Body of pancreas (tissue), 4 donors: ENCODE results near the gene ICOSLG. TPM values are rescaled to one million over a fixed set of nuclear protein-coding genes. Genes with fewer than 3 reads are reported as not detected.

ENCODE experiments used
- ATAC-seq: fragments of 150-250 bp; one replicate; pipeline ENCODE4 v1.9.1; 2016
- DNase-seq, 4 donors: peaks; one replicate each; pipeline ENCODE4 v3.0.0-alpha.2; 2019
- H3K27ac ChIP-seq, 4 donors: fragments of 200-600 bp; sonication (generic); 1 replicate in 3 of 4; 2 replicates in 1 of 4; pipeline versions ENCODE4 v1.5.1 to v1.6.1; 2016 to 2019; ENCODE audit warnings: mild to moderate bottlenecking in 1 of 4, mixed read lengths in 1 of 4, moderate library complexity in 1 of 4
- H3K27me3 ChIP-seq, 2 donors: fragments of 200-600 bp; sonication (generic); one replicate each; pipeline ENCODE4 v1.6.0; 2016; ENCODE audit warnings: mild to moderate bottlenecking in 1 of 2
- H3K36me3 ChIP-seq, 2 donors: fragments of 200-600 bp; sonication (generic); replicated peaks in 1 of 2; 2 replicates each; pipeline ENCODE4 v1.5.1; 2016; ENCODE audit warnings: low read depth in 2 of 2; ENCODE audit not compliant: insufficient read depth in 1 of 2
- H3K4me1 ChIP-seq: fragments of 200-600 bp; sonication (generic); one replicate; pipeline ENCODE4 v1.6.0; 2016
- H3K4me3 ChIP-seq, 2 donors: fragments of 200-600 bp; sonication (generic); 1 replicate in 1 of 2; 2 replicates in 1 of 2; pipeline ENCODE4 v1.5.1; 2016 to 2019
- H3K9me3 ChIP-seq, 3 donors: fragments of 200-600 bp; sonication (generic); 1 replicate in 2 of 3; 2 replicates in 1 of 3; pipeline ENCODE4 v1.5.1; 2016
- POLR2A ChIP-seq, 3 donors: fragments of 450-650 bp; IDR thresholded peaks; one replicate each; pipeline ENCODE4 v1.6.1; 2016; ENCODE audit warnings: antibody characterized with exemption in 3 of 3, mild to moderate bottlenecking in 2 of 3
- WGBS, 2 donors: methylation state at CpG; one replicate each; pipeline ENCODE4 v1.1.5; 2017; 5-methylcytosine and 5-hydroxymethylcytosine counted together
- intact Hi-C: fragments of 100-400 bp; cut with DNase I; formaldehyde crosslinking; loops from one replicate; pipeline ENCODE4 v1.15.1; 2023
- total RNA-seq, 2 donors: library from RNA; depleted of rRNA; stranded (reverse); fragments of >200 nt; gene quantifications; one replicate each; pipeline ENCODE4 v1.1.0, GENCODE V29; 2016
- TF ChIP-seq, protein P1 (sequence below), 7 experiments: fragments of 450-650 bp in 4 of 7; fragments of 200-600 bp in 3 of 7; sonication (generic) in 3 of 7; IDR thresholded peaks; one replicate each; pipeline ENCODE4 v1.5.1; 2016 to 2019; ENCODE audit warnings: antibody characterized with exemption in 7 of 7

Gene ICOSLG
- total RNA-seq, 2 donors from 2014 or later = 1.6 to 2.0 TPM

DNA sequence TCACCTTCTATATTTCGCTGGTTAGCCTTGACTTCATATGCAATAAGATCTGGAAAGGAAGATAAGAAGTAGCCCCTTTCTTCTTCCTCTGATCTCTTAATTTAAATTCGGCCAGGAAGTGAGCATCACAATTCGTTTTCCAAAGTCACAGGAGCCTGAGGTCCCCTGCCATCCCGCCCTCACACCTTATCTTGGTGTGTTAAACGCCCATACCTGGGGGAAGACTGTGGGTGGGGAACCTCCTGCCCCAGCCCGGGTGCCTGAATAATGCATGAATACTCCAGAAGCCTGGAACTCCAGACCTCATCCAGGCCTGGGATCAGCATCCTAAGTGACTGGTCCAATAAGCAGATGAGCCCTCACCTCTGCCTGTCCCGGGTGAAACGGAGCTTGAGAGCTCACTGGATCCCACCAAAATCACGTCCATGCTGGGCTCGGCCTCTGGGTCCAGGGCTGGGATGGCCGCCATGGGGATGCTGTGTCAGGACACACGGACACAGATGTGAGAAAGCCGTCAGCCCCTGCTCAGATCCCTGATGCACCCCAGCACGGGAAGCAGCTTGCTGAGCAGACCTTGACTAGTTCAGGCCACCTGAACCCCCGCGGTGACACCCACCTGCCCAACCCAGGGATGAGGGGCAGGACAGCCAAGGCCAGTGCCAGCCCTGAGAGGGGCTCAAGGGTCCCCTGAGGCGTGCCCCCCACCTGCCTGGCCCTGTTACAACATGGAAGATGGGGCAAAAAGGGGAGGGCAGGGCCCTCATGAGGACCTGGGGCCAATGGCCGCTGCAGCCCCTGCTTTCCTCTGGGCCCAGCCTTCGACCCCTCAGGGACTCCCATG, 20.3 kb upstream of the ICOSLG start:
- Histone ChIP-seq H3K4me1 (no peaks in the 10 kb centered on the region), H3K36me3 (no peaks in the 10 kb centered on the region), H3K27ac (no peak overlapping the region), H3K27me3 (no peaks in the 10 kb centered on the region), H3K4me3 (no peak overlapping the region), H3K9me3 (no peaks in the 10 kb centered on the region)
- TF ChIP-seq, protein P1, sequence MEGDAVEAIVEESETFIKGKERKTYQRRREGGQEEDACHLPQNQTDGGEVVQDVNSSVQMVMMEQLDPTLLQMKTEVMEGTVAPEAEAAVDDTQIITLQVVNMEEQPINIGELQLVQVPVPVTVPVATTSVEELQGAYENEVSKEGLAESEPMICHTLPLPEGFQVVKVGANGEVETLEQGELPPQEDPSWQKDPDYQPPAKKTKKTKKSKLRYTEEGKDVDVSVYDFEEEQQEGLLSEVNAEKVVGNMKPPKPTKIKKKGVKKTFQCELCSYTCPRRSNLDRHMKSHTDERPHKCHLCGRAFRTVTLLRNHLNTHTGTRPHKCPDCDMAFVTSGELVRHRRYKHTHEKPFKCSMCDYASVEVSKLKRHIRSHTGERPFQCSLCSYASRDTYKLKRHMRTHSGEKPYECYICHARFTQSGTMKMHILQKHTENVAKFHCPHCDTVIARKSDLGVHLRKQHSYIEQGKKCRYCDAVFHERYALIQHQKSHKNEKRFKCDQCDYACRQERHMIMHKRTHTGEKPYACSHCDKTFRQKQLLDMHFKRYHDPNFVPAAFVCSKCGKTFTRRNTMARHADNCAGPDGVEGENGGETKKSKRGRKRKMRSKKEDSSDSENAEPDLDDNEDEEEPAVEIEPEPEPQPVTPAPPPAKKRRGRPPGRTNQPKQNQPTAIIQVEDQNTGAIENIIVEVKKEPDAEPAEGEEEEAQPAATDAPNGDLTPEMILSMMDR (IDR thresholded peaks at IDR 0.05) = no peak
- no peak for TF ChIP-seq POLR2A (IDR thresholded peaks at IDR 0.05)
- 53 to 54% methylated on average over 9 to 19 of the region's 19 CpGs for WGBS, 2 donors
- no peak for DNase-seq
- ATAC-seq = no peak
- intact Hi-C loops = loop anchor here (10.0 kb wide), 1 partner anchor 54 kb away; no protein-coding TSS in a partner anchor

DNA sequence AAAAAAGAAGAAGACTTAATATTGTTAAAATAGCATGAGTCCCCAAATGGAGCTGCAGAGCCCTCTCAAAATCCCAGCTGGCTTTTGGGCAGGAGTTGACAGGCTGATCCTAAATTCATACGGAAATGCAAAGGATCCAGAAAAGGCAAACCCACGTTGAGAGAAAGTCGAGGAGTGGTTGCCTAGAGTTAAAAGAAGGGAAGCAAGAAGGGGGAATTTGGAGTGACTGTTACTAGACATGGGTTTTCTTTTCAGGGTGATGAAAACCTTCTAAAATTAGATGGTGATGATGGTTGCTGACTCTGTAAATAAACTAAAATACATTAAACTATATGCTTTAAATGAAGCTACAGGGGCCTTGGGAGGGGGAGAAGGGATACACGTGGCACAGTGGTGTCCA, 19.3 kb upstream of the ICOSLG start:
- DNase-seq = no peak
- TF ChIP-seq, protein P1 (IDR thresholded peaks at IDR 0.05) = no peak
- TF ChIP-seq POLR2A (IDR thresholded peaks at IDR 0.05) = no peak
- WGBS, 2 donors = 49 to 65% methylated on average over 4 of the region's 4 CpGs
- no peak overlapping the region for H3K27ac ChIP-seq
- no peak for ATAC-seq
- no peaks in the 10 kb centered on the region for H3K27me3 ChIP-seq
- H3K36me3 ChIP-seq = no peaks in the 10 kb centered on the region
- no peak overlapping the region for H3K4me3 ChIP-seq
- intact Hi-C loops = loop anchor here (10.0 kb wide), 1 partner anchor 55 kb away; no protein-coding TSS in a partner anchor
- H3K4me1 ChIP-seq = no peaks in the 10 kb centered on the region
- H3K9me3 ChIP-seq = no peaks in the 10 kb centered on the region

DNA sequence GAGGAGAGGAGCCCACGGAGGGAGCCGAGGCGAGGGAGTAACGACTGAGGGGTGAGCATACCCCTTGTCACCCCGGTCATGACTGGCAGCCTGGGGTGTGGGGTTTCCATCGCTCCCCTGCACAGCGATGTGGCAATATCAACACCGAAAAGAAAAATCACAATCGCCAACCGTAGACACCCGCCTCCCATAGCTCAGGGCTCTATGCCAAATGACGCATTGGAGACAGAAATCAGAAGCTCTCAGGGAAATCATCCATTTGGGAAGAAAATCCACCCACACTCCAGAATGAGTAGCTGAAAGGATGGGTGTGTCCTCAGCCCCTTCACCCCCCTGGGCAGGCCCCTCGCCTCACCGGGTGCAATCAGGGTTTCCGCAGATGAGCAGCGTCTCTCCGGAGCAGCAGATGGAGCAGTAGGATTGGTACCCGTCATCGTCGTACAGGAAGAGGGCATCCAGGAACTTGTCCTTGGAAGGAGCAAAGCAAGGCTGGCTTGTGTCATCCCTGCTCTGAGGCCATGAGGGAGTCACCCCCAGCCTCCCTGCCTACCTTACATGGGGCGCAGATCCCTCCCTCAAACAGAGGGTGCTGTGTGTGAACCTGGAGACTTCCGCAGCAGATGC, 18.5 kb upstream of the ICOSLG start:
- no peak overlapping the region for H3K4me3 ChIP-seq
- WGBS, 2 donors = 74 to 77% methylated on average over 17 to 22 of the region's 22 CpGs
- no peaks in the 10 kb centered on the region for H3K36me3 ChIP-seq
- DNase-seq = no peak
- intact Hi-C loops = no loop called here
- no peak for TF ChIP-seq POLR2A (IDR thresholded peaks at IDR 0.05)
- TF ChIP-seq, protein P1 (IDR thresholded peaks at IDR 0.05) = no peak
- no peak overlapping the region for H3K27ac ChIP-seq
- no peaks in the 10 kb centered on the region for H3K27me3 ChIP-seq
- H3K4me1 ChIP-seq = no peaks in the 10 kb centered on the region
- no peaks in the 10 kb centered on the region for H3K9me3 ChIP-seq
- ATAC-seq = no peak

DNA sequence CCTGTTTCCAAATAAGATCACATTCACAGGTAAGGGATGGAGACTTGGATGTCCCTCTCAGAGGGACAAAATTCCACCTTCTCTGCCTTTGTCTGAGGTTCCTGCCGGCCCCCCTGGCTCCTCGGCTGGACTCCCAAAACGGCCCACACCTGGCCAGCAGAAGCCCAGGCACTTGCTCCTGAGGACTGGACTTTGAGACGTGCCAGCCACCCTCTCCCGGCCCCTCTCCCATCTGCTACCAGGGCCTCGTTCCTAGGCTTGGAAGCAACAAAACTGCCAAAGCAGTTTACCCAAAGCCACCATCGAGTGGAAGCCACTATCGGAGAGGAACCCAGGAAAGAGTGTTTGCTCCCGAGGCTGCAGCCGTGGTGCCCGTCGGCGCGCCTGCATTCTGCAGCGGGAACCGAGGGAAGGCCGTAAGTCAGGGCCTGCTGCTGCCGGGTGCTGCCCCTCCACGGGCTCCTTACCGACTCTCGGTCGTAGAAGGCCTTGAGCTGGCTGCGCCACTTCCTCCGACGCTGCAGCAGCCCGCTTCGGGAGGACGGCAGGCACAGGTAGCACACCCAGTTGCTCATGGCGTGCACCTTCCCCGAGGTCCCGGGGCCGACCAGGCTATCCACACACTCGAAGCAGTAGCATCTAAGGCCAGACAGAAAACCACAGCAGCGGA, 17.4 kb upstream of the ICOSLG start:
- 47 to 78% methylated on average over 6 to 32 of the region's 34 CpGs for WGBS, 2 donors

More for the DNA sequence above, 17.4 kb upstream of the ICOSLG start:
- intact Hi-C loops = no loop called here
- no peak overlapping the region for H3K4me3 ChIP-seq
- no peaks in the 10 kb centered on the region for H3K27me3 ChIP-seq
- DNase-seq = no peak
- TF ChIP-seq POLR2A (IDR thresholded peaks at IDR 0.05) = no peak
- TF ChIP-seq, protein P1 (IDR thresholded peaks at IDR 0.05) = no peak
- H3K36me3 ChIP-seq = no peaks in the 10 kb centered on the region
- no peak overlapping the region for H3K27ac ChIP-seq
- H3K9me3 ChIP-seq = no peaks in the 10 kb centered on the region
- H3K4me1 ChIP-seq = no peaks in the 10 kb centered on the region
- no peak for ATAC-seq
